A549 treated with RU486 at 1 μM for 4 hours (cell line): ENCODE results near the gene DIP2C. TPM values are rescaled to one million over a fixed set of nuclear protein-coding genes. Genes with fewer than 3 reads are reported as not detected.

Experiments used
- total RNA-seq: library from RNA; stranded (reverse); fragments of 200-300 nt; extraction: Qiagen RNA extraction; gene quantifications from 5 replicates; pipeline ENCODE4 v1.2.3, GENCODE V29; 2022; ENCODE audit warnings: low read depth

The DIP2C gene, protein sequence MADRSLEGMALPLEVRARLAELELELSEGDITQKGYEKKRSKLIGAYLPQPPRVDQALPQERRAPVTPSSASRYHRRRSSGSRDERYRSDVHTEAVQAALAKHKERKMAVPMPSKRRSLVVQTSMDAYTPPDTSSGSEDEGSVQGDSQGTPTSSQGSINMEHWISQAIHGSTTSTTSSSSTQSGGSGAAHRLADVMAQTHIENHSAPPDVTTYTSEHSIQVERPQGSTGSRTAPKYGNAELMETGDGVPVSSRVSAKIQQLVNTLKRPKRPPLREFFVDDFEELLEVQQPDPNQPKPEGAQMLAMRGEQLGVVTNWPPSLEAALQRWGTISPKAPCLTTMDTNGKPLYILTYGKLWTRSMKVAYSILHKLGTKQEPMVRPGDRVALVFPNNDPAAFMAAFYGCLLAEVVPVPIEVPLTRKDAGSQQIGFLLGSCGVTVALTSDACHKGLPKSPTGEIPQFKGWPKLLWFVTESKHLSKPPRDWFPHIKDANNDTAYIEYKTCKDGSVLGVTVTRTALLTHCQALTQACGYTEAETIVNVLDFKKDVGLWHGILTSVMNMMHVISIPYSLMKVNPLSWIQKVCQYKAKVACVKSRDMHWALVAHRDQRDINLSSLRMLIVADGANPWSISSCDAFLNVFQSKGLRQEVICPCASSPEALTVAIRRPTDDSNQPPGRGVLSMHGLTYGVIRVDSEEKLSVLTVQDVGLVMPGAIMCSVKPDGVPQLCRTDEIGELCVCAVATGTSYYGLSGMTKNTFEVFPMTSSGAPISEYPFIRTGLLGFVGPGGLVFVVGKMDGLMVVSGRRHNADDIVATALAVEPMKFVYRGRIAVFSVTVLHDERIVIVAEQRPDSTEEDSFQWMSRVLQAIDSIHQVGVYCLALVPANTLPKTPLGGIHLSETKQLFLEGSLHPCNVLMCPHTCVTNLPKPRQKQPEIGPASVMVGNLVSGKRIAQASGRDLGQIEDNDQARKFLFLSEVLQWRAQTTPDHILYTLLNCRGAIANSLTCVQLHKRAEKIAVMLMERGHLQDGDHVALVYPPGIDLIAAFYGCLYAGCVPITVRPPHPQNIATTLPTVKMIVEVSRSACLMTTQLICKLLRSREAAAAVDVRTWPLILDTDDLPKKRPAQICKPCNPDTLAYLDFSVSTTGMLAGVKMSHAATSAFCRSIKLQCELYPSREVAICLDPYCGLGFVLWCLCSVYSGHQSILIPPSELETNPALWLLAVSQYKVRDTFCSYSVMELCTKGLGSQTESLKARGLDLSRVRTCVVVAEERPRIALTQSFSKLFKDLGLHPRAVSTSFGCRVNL (N-terminal part only)
- 5.8 to 9.8 TPM (median 8.2 TPM) in 5 replicates for total RNA-seq

DNA sequence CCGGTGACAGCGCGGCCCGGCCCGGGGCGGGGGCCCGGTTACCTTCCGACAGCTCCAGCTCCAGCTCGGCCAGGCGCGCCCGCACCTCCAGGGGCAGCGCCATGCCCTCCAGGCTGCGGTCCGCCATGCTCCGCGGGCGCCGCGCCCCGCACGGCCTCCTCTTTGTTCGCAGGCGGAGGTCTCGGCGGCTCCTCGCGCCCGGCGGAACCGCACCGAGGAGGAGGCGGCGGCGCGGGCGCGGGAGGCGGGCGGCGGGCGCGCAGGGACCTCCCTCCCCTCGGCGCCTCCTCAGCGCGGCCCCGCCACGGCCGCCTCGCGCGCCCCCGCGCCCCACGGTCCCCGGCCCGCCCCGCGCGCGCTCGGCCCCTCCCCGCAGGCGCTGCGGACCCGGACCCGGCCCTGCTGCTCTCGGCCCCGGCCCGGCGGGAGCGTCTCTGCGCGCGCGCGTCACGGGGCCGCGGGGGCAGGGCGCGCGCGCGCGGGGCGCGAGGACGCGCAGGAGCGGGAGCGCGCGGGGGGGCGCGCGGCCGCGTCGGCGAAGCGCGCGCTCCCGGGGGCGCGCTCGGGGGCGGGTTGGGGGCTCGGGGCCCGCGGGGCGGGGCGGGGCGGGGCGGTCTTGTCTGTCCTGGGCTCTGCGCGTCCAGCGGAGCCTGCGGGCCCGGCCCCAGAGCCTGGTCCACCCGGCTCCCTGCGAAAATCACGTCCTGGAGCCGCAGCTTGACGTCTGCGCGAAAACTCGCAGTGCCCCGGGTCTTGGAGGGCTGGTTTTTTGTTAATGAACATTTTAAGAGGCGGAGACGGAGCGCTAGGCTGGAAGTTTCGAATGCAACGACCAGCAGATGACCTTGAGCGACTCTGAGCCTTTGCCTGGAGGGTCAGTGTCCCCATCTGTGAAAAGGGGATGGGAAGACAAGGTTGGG is at the start of gene DIP2C:
DIP2C (minus strand) TSS at position 217 of the 920 bp plus-strand sequence; CDS start at position 127, 90 bp downstream.

Other genes starting within 250 kb of the DIP2C start
- 27.5 to 37.4 TPM (median 35.4 TPM) in 5 replicates for gene LARP4B, start 242.0 kb upstream of the DIP2C start, total RNA-seq